Testis (tissue), 3 donors: ENCODE data around the gene POP4. TPM values are rescaled to one million over a fixed set of nuclear protein-coding genes. Genes with fewer than 3 reads are reported as not detected.
"Not testable (repeated sequence)": the region's sequence is repeated elsewhere in the genome, so short reads cannot be mapped to it uniquely, and the experiment has no call there.

Source experiments
- DNase-seq: peaks from one replicate; pipeline ENCODE4 v3.0.0-alpha.2; 2019
- H3K27ac ChIP-seq, 2 donors: fragments of 200-600 bp; sonication (generic); one replicate each; pipeline ENCODE4 v1.5.1; 2019
- H3K27me3 ChIP-seq: fragments of 200-600 bp; sonication (generic); one replicate; pipeline ENCODE4 v1.5.1; 2019
- H3K36me3 ChIP-seq: fragments of 200-600 bp; sonication (generic); one replicate; pipeline ENCODE4 v1.5.1; 2017; ENCODE audit warnings: low read depth; ENCODE audit errors: missing control alignments
- H3K4me1 ChIP-seq: fragments of 200-600 bp; sonication (generic); one replicate; pipeline ENCODE4 v1.5.1; 2019
- H3K4me3 ChIP-seq, 2 donors: fragments of 200-600 bp; sonication (generic); one replicate each; pipeline ENCODE4 v1.5.1; 2017 to 2019
- H3K9me3 ChIP-seq: fragments of 200-600 bp; sonication (generic); one replicate; pipeline ENCODE4 v1.5.1; 2017
- CTCF ChIP-seq, 3 experiments: fragments of 450-650 bp in 2 of 3; fragments of 200-600 bp in 1 of 3; sonication (generic) in 1 of 3; IDR thresholded peaks; one replicate each; pipeline ENCODE4 v1.5.1; 2016 to 2019; ENCODE audit warnings: antibody characterized with exemption in 3 of 3, mild to moderate bottlenecking in 2 of 3, moderate library complexity in 1 of 3
- POLR2A ChIP-seq: fragments of 450-650 bp; IDR thresholded peaks from one replicate; pipeline ENCODE4 v1.6.1; 2017; ENCODE audit warnings: antibody characterized with exemption, mild to moderate bottlenecking, moderate library complexity
- WGBS, 2 donors: methylation state at CpG; one replicate each; pipeline ENCODE4 v1.1.5; 2018; 5-methylcytosine and 5-hydroxymethylcytosine counted together
- intact Hi-C: fragments of 100-400 bp; cut with DNase I; formaldehyde crosslinking; loops from one replicate; pipeline ENCODE4 v1.15.1; 2023; ENCODE audit warnings: low total_unique reads
- polyA plus RNA-seq: library from polyadenylated mRNA; stranded (reverse); fragments of 350-450 nt; fragmentation: Illumina TruSeq; extraction: RNeasy Lipid Tissue Mini Kit (QIAGEN cat#74804); gene quantifications from one replicate; pipeline ENCODE4 v1.2.3, GENCODE V29; 2014; ENCODE audit warnings: low read depth, low replicate concordance; ENCODE audit not compliant: insufficient read depth
- total RNA-seq, 2 donors: library from RNA; depleted of rRNA; stranded (reverse); fragments of >200 nt; gene quantifications; one replicate each; pipeline ENCODE4 v1.2.3, GENCODE V29; 2016

The POP4 gene
- total and polyA plus RNA-seq, 3 donors from 2014 or later = 79.8 to 127 (median 82.4) TPM

GRCh38 chr19:29624489-29625185 is 18.6 kb downstream of the POP4 start:
- no peaks in the 10 kb centered on the region for H3K36me3 ChIP-seq
- no peak for TF ChIP-seq POLR2A
- no peak for TF ChIP-seq CTCF (IDR thresholded peaks at IDR 0.05)
- H3K9me3 ChIP-seq = no peaks in the 10 kb centered on the region
- H3K4me1 ChIP-seq = no peaks in the 10 kb centered on the region
- no peaks in the 10 kb centered on the region for H3K27me3 ChIP-seq
- WGBS, 2 donors = 94% methylated on average over 6 of the region's 6 CpGs
- intact Hi-C loops = no loop called here
- DNase-seq = no peak
- H3K4me3 ChIP-seq = no peak overlapping the region
- no peak overlapping the region for H3K27ac ChIP-seq

GRCh38 chr19:29625186-29625651 is 19.1 kb downstream of the POP4 start:
- no peak overlapping the region for H3K4me3 ChIP-seq
- no peaks in the 10 kb centered on the region for H3K4me1 ChIP-seq
- WGBS, 2 donors = 85 to 86% methylated on average over 9 of the region's 9 CpGs
- intact Hi-C loops = no loop called here
- TF ChIP-seq CTCF (IDR thresholded peaks at IDR 0.05) (no peak), POLR2A (no peak)
- H3K27me3 ChIP-seq = no peaks in the 10 kb centered on the region
- DNase-seq = no peak
- no peak overlapping the region for H3K27ac ChIP-seq
- no peaks in the 10 kb centered on the region for H3K9me3 ChIP-seq
- no peaks in the 10 kb centered on the region for H3K36me3 ChIP-seq

- no peaks in the 10 kb centered on the region for H3K4me1 ChIP-seq
- no peaks in the 10 kb centered on the region for H3K27me3 ChIP-seq
- no peak overlapping the region for H3K27ac ChIP-seq
- H3K36me3 ChIP-seq = no peaks in the 10 kb centered on the region
- no peaks in the 10 kb centered on the region for H3K9me3 ChIP-seq
- H3K4me3 ChIP-seq = no peak overlapping the region
- WGBS, 2 donors = 95 to 96% methylated on average over 4 to 7 of the region's 7 CpGs
- intact Hi-C loops = no loop called here
- no peak for DNase-seq
- TF ChIP-seq POLR2A (no peak), CTCF (IDR thresholded peaks at IDR 0.05) (no peak)
Measured at GRCh38 chr19:29626386-29626785, 20.3 kb downstream of the POP4 start.

- H3K4me3 ChIP-seq, H3K27me3 ChIP-seq, intact Hi-C loops, H3K9me3 ChIP-seq, H3K36me3 ChIP-seq, H3K4me1 ChIP-seq, H3K27ac ChIP-seq, DNase-seq: not testable (repeated sequence)
- WGBS, 2 donors = 93 to 95% methylated on average over 9 of the region's 9 CpGs
Measured at GRCh38 chr19:29626832-29627231, 20.7 kb downstream of the POP4 start.

GRCh38 chr19:29628661-29629385 is 22.7 kb downstream of the POP4 start:
- no peaks in the 10 kb centered on the region for H3K36me3 ChIP-seq
- no peaks in the 10 kb centered on the region for H3K4me1 ChIP-seq
- H3K9me3 ChIP-seq = no peaks in the 10 kb centered on the region
- TF ChIP-seq CTCF (IDR thresholded peaks at IDR 0.05) (no peak), POLR2A (no peak)
- no peak for DNase-seq
- intact Hi-C loops = no loop called here
- no peak overlapping the region for H3K27ac ChIP-seq
- H3K4me3 ChIP-seq = no peak overlapping the region
- WGBS, 2 donors = 91 to 94% methylated on average over 16 of the region's 16 CpGs
- H3K27me3 ChIP-seq = no peaks in the 10 kb centered on the region
